ENCODE results near the gene HCRT. TPM values are rescaled to one million over a fixed set of nuclear protein-coding genes. Genes with fewer than 3 reads are reported as not detected.

HCRT gene
- total RNA-seq, 2 donors from 2014 or later, result not detected

DNA sequence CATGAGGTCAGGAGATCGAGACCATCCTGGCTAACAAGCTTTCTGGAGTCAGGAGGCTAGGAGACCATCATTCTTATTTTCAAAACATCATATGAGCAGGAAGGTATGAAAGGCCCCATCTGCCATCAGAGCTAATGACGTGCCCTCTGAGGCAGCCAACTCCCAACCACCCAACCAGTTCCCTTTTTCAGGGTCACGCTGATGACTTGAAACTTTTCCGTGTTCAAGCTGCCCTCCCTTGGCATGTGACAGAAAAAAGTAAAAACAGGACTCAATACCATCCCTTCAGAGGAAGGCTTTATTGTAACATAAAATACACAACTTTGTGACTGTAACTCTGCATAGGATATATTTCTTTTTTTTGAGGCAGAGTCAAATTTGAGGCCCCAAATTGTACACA, 13.6 kb upstream of the HCRT start:
- Mint-ChIP-seq H3K4me3 (no peak overlapping the region), H3K27me3 (ENCODE audit: insufficient read depth) (no peaks in the 10 kb centered on the region), H3K27ac (no peak overlapping the region), H3K36me3 (ENCODE audit: low read depth) (peaks cover 20% of the 10 kb centered on the region), H3K4me1 (peaks cover 9% of the 10 kb centered on the region), H3K9me3 (no peaks in the 10 kb centered on the region)
- H3K27ac ChIP-seq (ENCODE audit: low read depth, low read length), result no peak overlapping the region
- no peak for TF ChIP-seq CTCF (conservative IDR thresholded peaks at IDR 0.05)
- peaks cover 32% of the 10 kb centered on the region for H3K36me3 ChIP-seq (ENCODE audit: control insufficient read depth, insufficient read depth, low read length)
- 94 to 95% methylated on average over 4 of the region's 4 CpGs for WGBS, 2 experiments (ENCODE audit: insufficient coverage in 1 of 2, insufficient read length in 1 of 2)
- no peaks in the 10 kb centered on the region for H3K27me3 ChIP-seq (ENCODE audit: control insufficient read depth, insufficient read depth, low read length, poor library complexity, severe bottlenecking)
- no peak overlapping the region for H3K9ac ChIP-seq (ENCODE audit: extremely low read depth, low read length, poor library complexity, severe bottlenecking)
- no peaks in the 10 kb centered on the region for H3K9me3 ChIP-seq (ENCODE audit: control insufficient read depth, low read length)
- H3K4me3 ChIP-seq (ENCODE audit: low read length), result no peak overlapping the region
- H3K4me1 ChIP-seq (ENCODE audit: control insufficient read depth, insufficient read depth, low read length), result no peaks in the 10 kb centered on the region
- no peak for DNase-seq

DNA sequence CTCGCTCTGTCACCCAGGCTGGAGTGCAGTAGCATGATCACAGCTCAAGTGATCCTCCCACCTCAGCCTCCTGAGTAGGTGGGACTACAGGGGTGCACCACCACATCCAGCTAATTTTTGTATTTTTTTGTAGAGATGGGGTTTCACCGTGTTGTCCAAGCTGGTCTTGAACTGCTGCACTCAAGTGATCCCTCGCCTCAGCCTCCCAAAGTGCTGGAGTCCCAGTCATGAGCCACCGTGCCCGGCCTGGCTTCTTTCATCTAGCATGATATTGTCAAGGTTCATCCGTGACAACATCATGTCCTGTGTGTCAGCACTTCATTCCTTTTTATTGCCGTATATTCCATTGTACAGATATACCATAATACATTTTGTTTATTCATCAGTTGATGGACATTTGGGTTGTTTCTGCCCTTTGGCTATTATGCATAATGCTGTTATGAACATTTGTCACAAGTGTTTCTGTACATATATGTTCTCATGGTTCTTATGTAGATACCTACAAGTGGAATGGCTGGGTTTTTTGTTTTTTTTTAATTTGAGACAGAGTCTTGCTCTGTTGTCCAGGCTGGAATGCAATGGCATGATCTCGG, 12.4 kb upstream of the HCRT start:
- DNase-seq, result no peak
- Mint-ChIP-seq H3K9me3 (no peaks in the 10 kb centered on the region), H3K36me3 (ENCODE audit: low read depth) (peaks cover 13% of the 10 kb centered on the region), H3K27me3 (ENCODE audit: insufficient read depth) (no peaks in the 10 kb centered on the region), H3K4me3 (no peak overlapping the region), H3K27ac (no peak overlapping the region), H3K4me1 (peaks cover 9% of the 10 kb centered on the region)
- H3K27me3 ChIP-seq (ENCODE audit: control insufficient read depth, insufficient read depth, low read length, poor library complexity, severe bottlenecking), result no peaks in the 10 kb centered on the region
- H3K9ac ChIP-seq (ENCODE audit: extremely low read depth, low read length, poor library complexity, severe bottlenecking), result no peak overlapping the region
- WGBS, 2 experiments (ENCODE audit: insufficient coverage in 1 of 2, insufficient read length in 1 of 2), result 95 to 97% methylated on average over 5 to 8 of the region's 8 CpGs
- TF ChIP-seq CTCF (conservative IDR thresholded peaks at IDR 0.05), result no peak
- no peak overlapping the region for H3K4me3 ChIP-seq (ENCODE audit: low read length)
- H3K9me3 ChIP-seq (ENCODE audit: control insufficient read depth, low read length), result no peaks in the 10 kb centered on the region
- no peaks in the 10 kb centered on the region for H3K4me1 ChIP-seq (ENCODE audit: control insufficient read depth, insufficient read depth, low read length)
- peaks cover 26% of the 10 kb centered on the region for H3K36me3 ChIP-seq (ENCODE audit: control insufficient read depth, insufficient read depth, low read length)
- no peak overlapping the region for H3K27ac ChIP-seq (ENCODE audit: low read depth, low read length)

DNA sequence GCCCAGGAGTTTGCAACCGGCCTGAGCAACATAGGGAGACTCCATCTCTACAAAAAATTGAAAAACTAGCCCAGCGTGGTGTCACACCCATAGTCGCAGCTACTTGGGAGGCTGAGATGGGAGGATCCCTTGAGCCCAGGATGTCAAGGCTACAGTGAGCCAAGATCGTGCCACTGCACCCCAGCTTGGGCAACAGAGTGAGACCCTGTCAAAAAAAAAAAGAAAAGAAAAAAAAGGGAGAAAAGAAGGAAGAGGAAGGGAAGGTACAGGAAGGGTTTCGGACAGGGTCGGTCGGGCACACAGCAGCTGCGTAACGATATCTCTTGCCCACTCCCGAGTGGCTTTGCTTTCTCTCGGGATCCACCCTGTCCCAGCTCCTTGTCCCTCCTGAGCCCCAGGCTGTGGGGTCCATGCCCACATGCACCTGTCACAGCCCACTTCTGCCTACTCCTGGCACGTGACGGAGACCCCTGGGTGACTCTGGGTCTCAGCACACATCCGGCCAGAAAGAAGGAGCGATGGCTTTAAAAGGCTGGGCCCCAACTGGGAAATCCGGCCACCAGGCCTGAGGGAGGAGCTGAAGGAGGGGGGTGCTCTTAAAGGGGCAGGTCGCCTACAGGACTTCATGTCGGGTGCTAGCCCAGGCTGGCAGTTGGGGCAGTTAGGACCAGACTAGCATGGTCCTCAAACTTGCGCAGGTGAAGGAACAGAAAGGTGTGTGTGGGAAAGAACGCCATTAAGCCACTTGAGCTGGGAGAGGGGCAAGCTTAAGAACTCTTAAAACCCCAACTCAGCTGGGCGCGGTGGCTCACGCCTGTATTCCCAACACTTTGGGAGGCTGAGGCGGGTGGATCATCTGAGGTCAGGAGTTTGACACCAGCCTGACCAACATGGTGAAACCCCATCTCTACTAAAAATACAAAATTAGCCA, 9.0 kb upstream of the HCRT start, which contains the start of gene GHDC:
Gene GHDC (minus strand): TSS at position 526 of the 931 bp plus-strand sequence. CDS start 913 bp downstream, outside the sequence.
- Mint-ChIP-seq H3K27ac (no peak within 1 kb of the TSS), H3K36me3 (ENCODE audit: low read depth) (no peaks in the 10 kb centered on the region), H3K4me1 (peaks cover 4% of the 10 kb centered on the region), H3K4me3 (peak within 1 kb of the TSS; percentile 48), H3K9me3 (no peaks in the 10 kb centered on the region), H3K27me3 (ENCODE audit: insufficient read depth) (no peaks in the 10 kb centered on the region)
- H3K9ac ChIP-seq (ENCODE audit: extremely low read depth, low read length, poor library complexity, severe bottlenecking), result no peak within 1 kb of the TSS
- H3K4me1 ChIP-seq (ENCODE audit: control insufficient read depth, insufficient read depth, low read length), result no peaks in the 10 kb centered on the region
- no peaks in the 10 kb centered on the region for H3K9me3 ChIP-seq (ENCODE audit: control insufficient read depth, low read length)
- H3K36me3 ChIP-seq (ENCODE audit: control insufficient read depth, insufficient read depth, low read length), result peaks cover under 1% of the 10 kb centered on the region
- DNase-seq, result peak; percentile 93
- H3K27me3 ChIP-seq (ENCODE audit: control insufficient read depth, insufficient read depth, low read length, poor library complexity, severe bottlenecking), result no peaks in the 10 kb centered on the region
- TF ChIP-seq CTCF (conservative IDR thresholded peaks at IDR 0.05), result no peak
- no peak within 1 kb of the TSS for H3K27ac ChIP-seq (ENCODE audit: low read depth, low read length)
- peak within 1 kb of the TSS; percentile 71 for H3K4me3 ChIP-seq (ENCODE audit: low read length)
- 64 to 71% methylated on average over 17 to 24 of the region's 24 CpGs for WGBS, 2 experiments (ENCODE audit: insufficient coverage in 1 of 2, insufficient read length in 1 of 2)

Measured in endodermal cell (in vitro differentiated cells).